CD4-positive, alpha-beta T cell treated with Interleukin-15 for 1 hour (primary cell): ENCODE results near the gene HES3.

ENCODE experiments used
- DNase-seq: peaks from one replicate; pipeline ENCODE4 v3.0.0-alpha.2; 2020

HES3 gene

DNA sequence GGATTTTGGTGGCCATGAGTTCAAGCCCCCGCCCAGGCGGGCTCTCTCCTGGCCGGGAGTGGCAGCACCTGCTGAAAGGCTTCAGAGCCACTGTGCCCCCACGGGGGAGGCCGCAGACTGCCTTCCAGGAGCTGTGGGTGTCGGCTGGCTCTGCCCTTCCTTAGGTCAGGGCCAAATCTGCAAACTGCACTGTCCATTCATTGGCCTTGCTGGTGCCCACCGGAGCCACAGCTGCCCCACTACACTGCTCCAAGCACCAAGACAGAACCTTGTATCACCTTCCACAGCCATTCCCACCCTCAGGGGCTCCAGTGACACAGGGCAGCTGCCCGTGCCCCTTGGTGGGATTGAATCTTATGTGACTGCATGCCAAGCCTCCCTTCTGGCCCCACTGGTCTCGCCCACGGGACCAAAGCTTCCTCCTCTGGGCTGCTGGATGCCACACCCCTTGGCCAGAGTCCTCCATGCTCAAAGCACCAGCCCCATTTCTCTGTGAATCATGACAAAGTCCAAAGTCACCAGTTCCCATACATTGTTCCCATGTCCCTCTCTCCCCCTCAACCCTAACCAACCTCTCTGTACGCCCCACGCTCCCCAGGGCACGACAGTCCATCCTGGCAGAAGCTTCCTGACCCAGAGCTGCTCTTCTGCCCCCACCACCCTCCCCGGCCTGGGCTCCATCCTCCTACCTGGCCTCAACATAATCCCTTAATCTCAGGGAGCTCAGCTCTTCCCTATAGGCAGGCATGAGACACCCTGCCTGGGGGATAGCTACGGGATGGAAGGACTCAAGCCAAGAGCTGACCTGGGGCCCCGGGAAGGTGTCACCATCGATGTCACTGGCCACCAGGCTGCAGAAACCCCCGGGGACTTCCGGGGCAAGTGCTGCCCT, 37.8 kb downstream of the HES3 start:
- DNase-seq = no peak

DNA sequence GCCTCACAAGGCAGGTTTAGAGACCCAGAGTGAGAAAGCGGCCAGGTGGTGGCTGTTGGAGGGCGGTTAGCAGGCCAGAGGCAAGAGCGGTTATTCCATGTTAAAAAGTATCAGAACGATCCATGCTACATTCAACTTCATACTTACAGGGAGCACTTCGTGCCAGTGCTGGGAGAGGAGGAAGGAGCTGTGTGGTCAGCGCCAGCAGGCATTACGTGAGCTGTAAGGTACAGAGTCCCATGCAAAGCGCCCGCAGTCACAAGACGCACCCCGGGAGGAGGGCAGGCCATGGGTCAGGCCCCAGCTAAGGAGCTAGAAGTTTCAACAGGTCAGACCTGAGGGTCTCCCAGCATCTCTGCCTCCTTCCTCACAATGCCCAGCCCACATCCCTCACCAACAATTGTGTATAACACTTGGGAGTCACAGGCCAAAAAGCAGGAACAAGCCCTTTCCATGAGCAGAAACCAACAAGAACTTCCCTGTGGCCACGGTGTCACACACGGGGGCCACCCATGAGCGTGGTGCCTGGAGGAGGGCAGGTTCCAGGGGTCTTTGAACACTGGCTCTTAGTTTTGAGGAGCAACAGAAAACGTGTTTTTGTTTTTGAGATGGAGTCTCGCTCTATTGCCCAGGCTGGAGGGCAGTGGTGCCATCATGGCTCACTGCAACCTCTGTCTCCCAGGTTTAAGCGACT, 38.7 kb downstream of the HES3 start:
- no peak for DNase-seq

DNA sequence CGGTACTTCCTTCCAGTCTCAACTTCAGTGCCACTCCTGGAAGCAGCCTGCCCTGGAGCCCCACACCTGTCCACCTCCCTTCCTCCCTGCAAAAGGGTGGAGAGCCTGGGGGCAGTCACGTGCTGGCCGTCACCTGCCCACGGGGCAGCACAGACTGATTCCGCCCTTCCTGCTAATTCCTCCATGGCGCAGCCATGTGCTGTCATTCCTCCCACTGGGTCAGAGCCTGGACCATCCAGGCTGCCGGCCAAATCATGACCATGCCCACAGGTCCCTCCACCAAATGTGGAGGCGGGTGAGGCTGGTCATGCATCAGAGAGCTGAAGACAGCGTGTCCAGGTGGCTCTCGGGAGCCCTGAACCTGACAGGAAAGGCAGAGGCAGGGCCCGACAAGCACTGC, 41.4 kb downstream of the HES3 start:
- DNase-seq = no peak

DNA sequence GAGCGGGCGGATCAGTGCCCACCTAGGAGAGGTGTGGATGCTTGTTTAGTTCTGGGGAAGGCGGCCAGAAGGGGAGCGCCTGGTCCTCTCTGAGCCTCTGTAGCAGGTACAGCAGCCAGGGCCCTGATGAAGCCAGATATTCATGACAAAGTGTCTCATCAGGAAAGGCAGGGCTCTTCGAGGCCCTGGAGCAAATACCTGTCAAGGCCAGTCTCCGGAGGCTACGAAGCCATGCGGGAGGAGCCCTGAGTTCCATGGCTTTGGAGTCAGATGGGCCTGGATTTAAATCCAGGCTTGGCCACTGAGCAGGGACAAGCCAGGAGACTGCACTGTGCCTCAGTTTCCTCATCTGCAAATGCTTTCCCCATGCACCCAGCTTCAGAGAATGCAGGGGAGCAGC, 42.3 kb downstream of the HES3 start:
- no peak for DNase-seq

DNA sequence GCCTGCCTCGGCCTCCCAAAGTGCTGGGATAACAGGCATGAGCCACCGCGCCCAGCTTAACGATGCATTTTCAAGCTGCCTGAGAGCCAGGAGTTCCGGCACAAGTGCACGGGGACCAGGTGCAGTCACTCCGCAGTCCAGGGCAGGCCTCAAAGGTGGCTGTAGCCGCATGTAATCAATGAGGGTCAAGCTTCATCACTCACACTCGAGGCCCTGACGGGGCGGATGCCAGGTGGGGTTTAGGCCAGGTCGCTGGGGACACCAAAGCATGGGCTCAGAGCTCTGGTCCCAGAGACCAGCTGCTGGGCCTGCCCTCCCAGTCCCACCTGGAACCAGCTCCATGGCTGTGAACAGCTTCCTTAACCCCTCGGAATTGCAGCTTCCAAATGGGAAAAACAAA, 43.0 kb downstream of the HES3 start:
- DNase-seq = no peak

DNA sequence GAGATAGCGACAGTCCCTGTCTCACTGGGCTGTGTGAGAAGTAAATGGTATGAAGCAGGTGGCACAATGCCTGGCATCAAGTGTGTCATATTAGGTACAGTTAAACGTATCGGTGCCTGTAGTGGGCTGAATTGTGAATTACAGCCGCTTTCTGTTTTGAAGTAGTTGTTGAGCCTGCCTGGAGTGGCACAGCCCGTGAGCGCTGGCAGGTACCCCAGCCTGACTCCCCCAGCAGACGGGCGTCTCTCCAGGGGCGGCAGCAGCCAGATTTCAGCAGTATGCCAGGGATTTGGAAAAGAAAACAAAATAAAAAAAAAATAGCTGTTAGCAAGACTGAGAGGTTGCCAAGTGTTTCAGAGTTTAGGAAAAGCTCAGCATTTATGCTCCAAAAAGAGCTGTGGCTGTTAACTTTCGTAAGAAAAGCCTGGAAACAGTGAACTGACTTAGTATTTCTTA, 43.5 kb downstream of the HES3 start:
- DNase-seq = no peak

DNA sequence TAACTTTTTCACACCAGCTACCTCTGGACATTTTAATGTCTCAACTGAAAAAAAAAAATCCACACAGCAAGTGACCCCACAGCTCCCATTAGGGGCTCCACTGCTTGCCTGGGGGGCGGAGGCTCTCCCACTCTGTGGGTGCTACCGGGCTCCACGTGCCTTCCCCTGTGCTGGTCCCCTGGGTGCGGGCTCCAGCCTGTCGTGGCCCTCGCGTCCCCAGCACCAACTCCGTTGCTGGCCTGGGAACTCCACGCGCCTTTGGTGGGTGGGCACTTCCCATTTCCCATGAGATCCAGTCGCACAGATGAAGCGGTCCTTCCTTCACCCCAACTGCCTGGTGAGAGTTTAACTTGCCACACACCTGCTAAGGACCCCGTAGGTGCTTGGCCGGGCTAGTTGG, 44.0 kb downstream of the HES3 start:
- no peak for DNase-seq

DNA sequence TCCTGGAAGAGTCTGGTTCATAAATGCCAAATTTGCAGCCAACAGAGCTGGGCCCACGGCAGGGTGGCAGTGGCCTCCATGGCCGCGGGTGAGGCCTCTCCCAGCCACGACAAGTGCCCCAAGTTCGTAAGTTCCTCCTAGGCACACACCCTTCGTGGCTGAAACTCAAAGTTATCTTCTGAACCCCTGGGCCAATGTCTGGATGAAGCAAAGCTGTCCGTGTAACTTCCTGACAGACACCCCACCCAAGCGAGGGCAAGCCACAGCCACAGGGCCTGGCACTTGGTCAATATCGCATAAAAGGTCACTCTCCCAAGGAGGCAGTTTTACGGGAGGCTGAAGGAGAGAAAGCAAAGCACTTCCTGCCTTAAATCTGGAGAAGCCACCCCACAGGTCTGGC, 44.7 kb downstream of the HES3 start:
- no peak for DNase-seq

DNA sequence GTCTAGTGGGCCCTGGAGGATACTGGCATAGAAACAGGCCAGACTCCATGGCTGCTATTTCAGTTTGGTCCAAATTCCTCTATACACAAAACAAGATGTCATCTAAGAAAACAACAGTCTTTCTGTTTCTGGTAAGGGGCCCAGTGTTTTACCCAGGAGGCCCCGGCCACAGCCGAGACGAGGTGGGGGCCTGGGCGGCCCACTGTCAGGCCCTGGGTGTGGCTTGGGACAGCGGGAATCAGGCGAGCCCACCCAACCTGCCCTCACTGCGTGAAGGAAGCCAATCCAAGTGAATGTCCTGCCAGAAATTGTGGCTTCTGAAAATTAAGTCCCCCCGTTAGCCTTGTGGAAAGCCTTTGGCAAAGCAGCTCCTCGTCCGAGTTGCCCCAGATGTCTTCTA, 48.1 kb downstream of the HES3 start:
- DNase-seq = no peak

DNA sequence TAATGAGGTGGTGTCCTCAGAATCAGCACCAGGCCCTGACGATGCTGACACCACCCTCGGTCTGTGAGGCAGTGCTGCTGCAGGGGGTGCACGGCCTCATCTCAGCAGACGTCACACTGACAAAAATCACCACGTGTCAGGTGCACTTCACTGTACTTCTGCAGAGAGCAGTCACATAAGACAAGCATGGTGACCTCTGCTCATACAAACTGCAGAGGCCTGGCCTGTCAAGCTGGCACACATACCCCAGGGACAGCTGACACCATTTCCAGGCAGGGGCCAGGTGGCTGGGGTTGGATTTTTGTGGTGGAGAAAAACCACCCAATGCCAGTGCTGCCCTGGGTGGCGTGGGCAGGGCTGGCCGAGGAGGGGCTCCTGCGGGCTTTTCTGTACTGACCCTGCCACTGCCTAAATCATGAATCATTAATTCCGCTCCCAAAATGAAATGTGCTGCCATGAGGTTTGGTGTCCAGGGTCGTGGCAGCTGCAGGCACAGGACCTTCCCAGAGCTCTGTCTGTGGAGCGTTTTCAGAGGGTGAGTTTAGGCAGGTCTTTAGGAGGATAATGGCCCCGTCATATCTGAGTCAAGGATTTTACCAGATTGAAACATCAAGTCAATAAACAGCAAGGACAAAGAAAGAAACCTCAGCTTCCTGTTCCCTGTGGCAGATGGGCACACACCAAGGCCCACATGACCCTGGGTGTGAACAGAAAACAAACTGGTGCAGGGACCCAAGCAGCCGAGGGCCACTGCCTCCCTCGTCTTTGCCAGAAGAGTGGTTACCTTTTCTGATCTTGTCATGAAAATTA, 50.3 kb downstream of the HES3 start:
- no peak for DNase-seq

DNA sequence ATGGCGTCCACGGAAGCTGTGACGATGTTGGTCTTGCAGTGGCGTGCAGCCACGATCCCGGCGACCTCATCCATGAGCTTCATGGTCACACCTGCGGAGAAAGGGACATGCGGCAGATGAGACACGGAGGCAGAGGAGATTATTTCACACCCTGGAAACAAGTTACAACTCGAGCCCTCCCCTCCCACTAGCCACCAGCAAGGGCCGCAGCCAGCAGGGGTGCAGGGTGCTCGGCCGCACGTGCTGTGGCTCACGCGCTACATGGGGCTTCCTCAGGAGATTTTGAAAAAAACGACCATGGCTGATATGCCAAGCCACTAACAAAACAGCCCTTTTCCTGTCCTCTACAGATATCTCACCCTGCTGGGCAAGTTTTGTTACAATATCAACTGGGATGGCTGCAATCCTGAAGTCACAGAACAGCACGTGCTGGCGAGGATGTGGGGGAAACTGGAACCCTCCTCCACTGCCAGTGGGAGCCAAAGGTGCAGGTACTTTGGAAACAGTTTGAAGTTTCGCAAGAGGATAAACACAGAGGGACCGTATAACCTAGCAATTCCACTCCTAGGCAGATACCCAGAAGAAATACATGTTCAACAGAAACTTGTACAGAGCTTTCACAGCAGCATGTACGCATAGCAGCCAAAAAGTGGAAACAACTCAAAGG, 51.0 kb downstream of the HES3 start:
- no peak for DNase-seq
